CD4-positive, alpha-beta T cell treated with Interleukin-10 for 1 hour (primary cell): ENCODE results near the gene MB.
A peak's percentile ranks its signal among the peaks of the same experiment; 100 is the strongest.

Experiments
- DNase-seq: peaks from one replicate; pipeline ENCODE4 v3.0.0-alpha.2; 2020

The MB gene

GRCh38 chr22:35593071-35593890, 23.8 kb downstream of the MB start:
- DNase-seq, result no peak

GRCh38 chr22:35592418-35592967, 24.6 kb downstream of the MB start:
- DNase-seq, result no peak

DNA sequence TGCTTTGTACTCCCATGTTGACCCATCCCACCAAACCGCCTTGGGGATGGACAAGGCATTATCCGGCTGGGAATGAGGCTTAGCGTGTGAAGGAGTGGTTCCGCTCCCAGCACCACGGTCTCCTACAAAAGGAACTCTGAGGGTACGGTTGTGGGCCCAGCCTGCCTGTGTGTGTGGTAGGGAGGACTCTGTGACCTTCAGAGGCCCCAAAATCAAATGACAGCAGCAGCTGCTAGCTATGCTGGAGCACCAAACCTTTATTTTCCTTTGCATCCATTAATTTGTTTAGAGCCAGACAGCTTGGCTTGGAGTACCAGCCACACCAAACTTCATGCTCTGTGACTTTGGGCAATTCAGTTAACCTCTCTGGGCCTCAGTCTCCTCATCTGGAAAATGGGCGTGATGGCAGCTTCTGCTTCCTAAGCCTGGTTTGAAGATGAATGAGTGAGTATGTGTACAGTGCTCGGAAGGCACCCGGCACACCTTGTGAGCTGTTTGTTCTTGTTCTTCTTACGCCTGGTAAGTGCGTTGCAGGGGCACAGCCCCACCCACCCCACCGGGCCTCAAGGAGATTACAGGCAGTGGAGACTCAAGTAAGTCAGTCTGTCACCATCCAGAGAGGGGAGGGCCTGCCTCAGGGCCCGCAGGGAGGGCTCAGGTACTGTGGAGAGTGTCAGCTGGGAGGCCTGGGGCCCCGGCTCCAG, 25.3 kb downstream of the MB start:
- no peak for DNase-seq

GRCh38 chr22:35590634-35591295, 26.4 kb downstream of the MB start:
- no peak for DNase-seq

- DNase-seq, result no peak
Observed at GRCh38 chr22:35589756-35590093, 27.4 kb downstream of the MB start.

- DNase-seq, result no peak
Observed at GRCh38 chr22:35589071-35589755, 27.9 kb downstream of the MB start.

- DNase-seq, result no peak
Observed at GRCh38 chr22:35587896-35588295, 29.2 kb downstream of the MB start.

GRCh38 chr22:35587447-35587870, 29.7 kb downstream of the MB start:
- no peak for DNase-seq

GRCh38 chr22:35586771-35587170, 30.4 kb downstream of the MB start:
- DNase-seq, result no peak

- DNase-seq, result peak; percentile 62
Observed at GRCh38 chr22:35582861-35583670, 34.1 kb downstream of the MB start.

GRCh38 chr22:35582218-35582860, 34.8 kb downstream of the MB start:
- no peak for DNase-seq

DNA sequence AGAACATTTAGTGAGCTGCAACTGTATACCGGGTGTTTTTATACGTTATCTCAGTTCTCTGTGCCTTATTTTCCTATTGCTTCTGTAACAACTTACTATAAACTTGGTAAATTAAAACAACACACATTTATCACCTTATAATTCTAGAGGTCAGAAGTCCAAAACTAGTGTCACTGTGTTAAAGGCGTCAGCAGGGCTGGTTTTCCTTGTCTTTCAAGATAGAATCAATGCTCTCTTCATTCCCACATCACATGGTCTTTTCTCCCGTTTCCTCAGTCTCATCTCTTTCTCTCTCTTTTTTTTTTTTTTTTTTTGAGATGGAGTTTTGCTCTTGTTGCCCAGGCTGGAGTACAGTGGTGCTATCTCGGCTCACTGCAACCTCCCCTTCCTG, 36.1 kb downstream of the MB start:
- no peak for DNase-seq

DNA sequence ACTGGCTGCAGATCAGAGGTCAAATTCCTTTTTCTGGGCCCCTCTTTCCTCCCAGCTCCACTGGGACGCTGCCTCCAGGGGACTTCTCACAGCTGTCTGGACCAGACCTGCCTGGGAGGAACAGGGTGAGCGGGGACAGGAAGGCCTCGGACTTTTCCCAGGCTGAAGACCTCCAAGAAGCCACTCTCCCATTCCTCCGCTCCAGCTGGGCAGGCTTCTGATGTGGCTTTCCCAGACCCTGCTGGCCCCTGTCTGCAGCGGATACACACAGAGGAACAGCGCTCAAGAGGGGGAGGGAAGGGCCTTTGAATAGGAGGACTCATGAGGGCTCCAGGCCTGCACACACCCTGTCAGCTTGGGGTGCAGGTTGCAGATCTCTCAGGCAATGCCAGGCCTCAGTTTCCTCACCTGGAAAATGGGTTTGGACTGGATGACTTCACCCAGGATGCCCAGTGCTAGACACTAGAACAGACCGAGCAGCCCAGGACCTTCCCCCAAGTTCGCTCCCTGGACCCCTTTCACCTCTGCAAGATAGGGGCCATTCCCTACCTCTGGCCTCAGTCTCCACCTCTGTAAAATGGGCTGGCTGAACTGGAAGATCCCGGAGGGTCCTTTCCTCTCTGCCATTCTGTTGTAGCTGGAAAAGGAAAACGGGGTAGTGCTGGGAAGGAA, 36.6 kb downstream of the MB start:
- DNase-seq, result no peak

DNA sequence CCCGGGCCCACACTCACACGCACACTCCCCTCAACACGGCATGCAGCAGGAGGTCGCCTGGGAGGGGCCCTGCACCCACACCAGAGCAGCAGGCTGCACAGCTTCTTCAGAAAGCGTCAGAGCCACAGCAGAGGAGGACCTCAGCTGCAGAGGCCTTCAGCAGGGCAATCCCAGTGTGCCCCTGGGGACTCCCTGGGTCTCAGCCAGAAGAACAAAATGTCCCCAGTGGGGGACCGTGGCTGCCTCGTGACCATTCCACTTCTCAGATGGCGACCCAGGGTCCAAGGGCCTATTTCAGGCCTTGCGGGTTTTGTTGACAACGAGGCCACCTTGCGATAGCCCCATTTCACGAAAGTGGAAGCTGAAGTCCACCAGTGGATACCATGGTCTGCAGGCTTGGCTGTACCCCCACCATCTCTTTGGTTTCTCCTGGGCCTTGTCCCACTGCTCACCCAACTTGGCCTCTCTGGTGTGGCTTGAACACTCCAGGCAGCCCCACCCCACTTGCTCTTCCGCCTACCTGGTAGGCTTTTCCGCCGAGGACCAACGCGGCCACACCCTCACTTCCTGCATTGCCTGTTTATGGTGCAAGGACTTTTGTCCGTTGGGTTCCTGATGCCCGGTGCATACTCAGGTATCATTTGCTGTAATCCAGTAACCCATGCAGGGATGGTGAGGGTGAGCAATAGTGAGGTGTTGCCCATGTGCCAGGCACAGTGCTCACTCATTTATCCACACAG, 38.1 kb downstream of the MB start:
- no peak for DNase-seq

- DNase-seq, result no peak
Observed at GRCh38 chr22:35577799-35578659, 39.1 kb downstream of the MB start.

- DNase-seq, result no peak
Observed at GRCh38 chr22:35576671-35577070, 40.5 kb downstream of the MB start.

DNA sequence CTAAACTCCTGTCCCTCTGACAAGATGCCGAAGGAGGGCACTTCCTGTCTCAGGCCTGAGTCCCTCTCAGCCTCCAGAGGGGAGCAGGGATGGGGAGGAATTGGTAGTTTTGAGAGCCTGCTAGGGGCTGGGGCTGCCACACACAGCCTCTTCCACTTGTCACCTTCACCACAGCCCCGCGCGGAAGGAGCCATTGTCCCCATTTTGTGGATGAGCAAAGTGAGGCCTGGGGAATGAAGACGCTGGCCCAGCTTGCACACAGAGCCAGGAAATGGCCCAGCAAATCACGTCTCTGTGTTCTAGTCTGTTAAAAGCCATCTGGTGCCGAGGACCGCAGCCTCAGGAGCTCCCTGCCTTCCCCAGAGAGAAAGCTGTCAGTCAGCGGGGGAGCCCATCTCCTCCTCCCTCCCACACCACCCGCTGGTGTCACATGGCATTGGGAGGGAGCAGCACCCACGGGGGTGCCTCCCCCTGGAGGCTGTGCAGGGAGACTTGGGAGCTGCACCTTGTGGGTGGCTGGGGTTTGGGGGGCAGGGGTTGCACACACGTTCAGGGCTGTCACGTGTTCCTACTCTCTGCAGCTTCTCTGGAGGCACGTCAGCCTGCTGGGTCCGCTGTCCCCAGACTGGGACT, 41.9 kb downstream of the MB start:
- DNase-seq, result no peak

DNA sequence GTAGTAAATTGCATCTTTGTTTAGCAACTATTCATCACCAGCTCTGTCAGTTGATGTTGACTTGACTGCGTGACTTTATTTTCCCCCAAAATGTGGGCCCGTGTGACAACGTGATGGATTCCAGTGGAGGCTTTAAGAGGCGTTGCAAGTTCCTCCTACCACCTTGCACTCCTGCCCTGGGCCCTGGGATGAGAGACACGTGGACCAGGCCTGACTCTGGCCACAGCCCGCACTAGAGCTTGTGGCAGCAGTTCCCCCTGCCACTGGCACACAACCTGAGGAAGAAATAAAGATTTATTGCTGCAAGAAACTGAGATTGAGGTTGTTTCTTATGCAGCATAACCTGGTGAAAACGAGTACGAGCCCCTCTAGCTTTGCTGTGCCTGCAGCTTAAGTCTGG, 44.6 kb downstream of the MB start:
- no peak for DNase-seq

DNA sequence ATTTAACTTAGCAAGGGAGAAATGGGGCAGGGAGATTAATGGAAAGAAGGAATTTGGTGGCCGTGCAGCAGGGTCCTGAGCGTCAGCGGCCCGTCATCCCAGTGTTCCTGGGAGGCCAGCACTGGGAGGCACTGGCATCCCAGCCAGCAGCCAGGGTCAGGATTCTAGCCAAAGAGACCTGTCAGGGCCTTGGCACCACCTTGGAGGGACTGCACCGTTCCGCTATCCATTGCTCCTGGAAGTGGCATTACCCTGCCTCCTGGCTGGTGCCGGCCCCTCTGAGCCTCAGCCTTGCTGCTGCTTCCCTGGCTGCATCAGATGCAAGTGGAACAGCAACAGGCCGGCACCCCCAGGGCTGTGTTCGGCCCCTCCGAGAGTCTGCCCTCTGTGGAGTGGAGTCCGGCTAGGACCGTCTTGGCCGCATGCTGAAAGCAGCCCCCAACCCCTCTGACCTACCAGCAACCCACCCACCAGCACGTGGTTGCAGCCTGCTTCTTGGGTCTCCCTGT, 46.4 kb downstream of the MB start:
- no peak for DNase-seq
